Measurements from ENCODE around the gene FAM131A. TPM values are rescaled to one million over a fixed set of nuclear protein-coding genes. Genes with fewer than 3 reads are reported as not detected.
A peak's percentile ranks its signal among the peaks of the same experiment; 100 is the strongest.

The FAM131A gene
- total RNA-seq, 1 experiment from 2014 or later, result 14.4 TPM

GRCh38 chr3:184380627-184381260 lies 43.3 kb downstream of the FAM131A start:
- no CpG with 5 or more reads among the region's 42 CpGs for WGBS (ENCODE audit: extremely low coverage, insufficient read length, low lambda C conversion rate)

More at GRCh38 chr3:184380627-184381260, 43.3 kb downstream of the FAM131A start:
- Histone ChIP-seq H2BK20ac (ENCODE audit: low read depth, low read length, poor library complexity, severe bottlenecking) (no peak overlapping the region), H3K4me2 (ENCODE audit: insufficient read depth, insufficient read length, low read length) (peak overlapping the region; percentile 80), H3K56ac (ENCODE audit: insufficient read length, low read depth, low read length) (no peak overlapping the region), H3K23me2 (ENCODE audit: insufficient read length, low read depth, low read length, poor library complexity, severe bottlenecking) (peaks cover 9% of the 10 kb centered on the region), H3K4me1 (ENCODE audit: insufficient read depth, low read length) (peaks cover 6% of the 10 kb centered on the region; the same call in 1 of the 2 replicates), H4K91ac (ENCODE audit: insufficient read length, low read depth, low read length) (no peak overlapping the region), H2BK12ac (ENCODE audit: insufficient read length, low read depth, low read length) (no peak overlapping the region), H3K9ac (ENCODE audit: extremely low read depth, insufficient read length, low read length) (no peak overlapping the region), H3K4ac (ENCODE audit: low read depth, low read length) (no peak overlapping the region), H2BK5ac (ENCODE audit: insufficient read length, low read length) (no peak overlapping the region), H3T11ph (ENCODE audit: low read length) (no peak overlapping the region), H3K18ac (ENCODE audit: insufficient read length, low read depth, low read length) (no peak overlapping the region), H4K20me1 (ENCODE audit: control insufficient read depth, insufficient read depth, insufficient read length) (peaks cover 2% of the 10 kb centered on the region), H3K79me1 (ENCODE audit: insufficient read depth, low read depth, low read length, poor library complexity, severe bottlenecking) (no peaks in the 10 kb centered on the region), H2AK5ac (ENCODE audit: insufficient read length, low read length) (no peak overlapping the region), H3K23ac (ENCODE audit: insufficient read length, low read depth, low read length) (no peak overlapping the region), H4K8ac (replicated peaks; ENCODE audit: insufficient read length, low read depth, low read length) (no peak overlapping the region), H3K27me3 (ENCODE audit: insufficient read depth, low read length) (peaks cover 33% of the 10 kb centered on the region), H3K14ac (ENCODE audit: insufficient read depth, low read length) (no peak overlapping the region), H3K79me2 (ENCODE audit: insufficient read depth, low read length) (no peaks in the 10 kb centered on the region), H3K27ac (ENCODE audit: insufficient read length, low read depth, low read length) (no peak overlapping the region), H2BK120ac (ENCODE audit: low read depth, low read length, poor library complexity, severe bottlenecking) (no peak overlapping the region), H3K9me3 (ENCODE audit: control insufficient read depth, low read depth, low read length) (no peaks in the 10 kb centered on the region), H2AFZ (ENCODE audit: low read length) (no peak overlapping the region), H2BK15ac (ENCODE audit: low read depth, low read length) (no peak overlapping the region), H4K5ac (ENCODE audit: insufficient read length, low read depth, low read length) (no peak overlapping the region)
- Mint-ChIP-seq H3K9me3 (peaks cover 0 to 3% of the 10 kb centered on the region in 2 experiments; a peak in 3 of 5 replicates), H3K27me3 (ENCODE audit: low read depth) (peaks cover 87% of the 10 kb centered on the region), H3K36me3 (ENCODE audit: insufficient read depth in 1 of 3, low read depth in 3 of 3) (no peaks in the 10 kb centered on the region), H3K27ac (no peak overlapping the region), H3K4me3 (peak overlapping the region; percentile 61 to 82), H3K4me1 (peaks cover 35 to 38% of the 10 kb centered on the region in 2 experiments)
- no peak for TF ChIP-seq CTCF (conservative IDR thresholded peaks at IDR 0.05)
- DNase-seq, result no peak

All from H9 (cell line).